Stomach (tissue), 9 donors: ENCODE measurements around the gene ATXN1. TPM values are rescaled to one million over a fixed set of nuclear protein-coding genes. Genes with fewer than 3 reads are reported as not detected.

ENCODE experiments used
- DNase-seq, 2 donors: peaks; one replicate each; pipeline versions ENCODE4 v3.0.0 to v3.0.0-alpha.2; 2013 to 2019
- H3K27ac ChIP-seq, 5 donors: fragments of 200-600 bp in 4 of 5; sonication (generic) in 4 of 5; one replicate each; pipeline ENCODE4 v1.5.1; 2013 to 2019; ENCODE audit warnings: mild to moderate bottlenecking in 1 of 5, moderate library complexity in 1 of 5
- H3K27me3 ChIP-seq, 3 donors: fragments of 200-600 bp; sonication (generic); one replicate each; pipeline ENCODE4 v1.5.1; 2017 to 2019; ENCODE audit warnings: mixed run types in 1 of 3
- H3K36me3 ChIP-seq, 4 donors: fragments of 200-600 bp; sonication (generic); 1 replicate in 3 of 4; 2 replicates in 1 of 4; pipeline ENCODE4 v1.5.1; 2016 to 2019
- H3K4me1 ChIP-seq, 4 donors: fragments of 200-600 bp; sonication (generic); one replicate each; pipeline ENCODE4 v1.5.1; 2016 to 2019
- H3K4me3 ChIP-seq, 4 donors: fragments of 200-600 bp; sonication (generic) in 3 of 4; one replicate each; pipeline ENCODE4 v1.5.1; 2016 to 2019; ENCODE audit warnings: mild to moderate bottlenecking in 1 of 4
- H3K9me3 ChIP-seq, 4 donors: fragments of 200-600 bp; sonication (generic); one replicate each; pipeline ENCODE4 v1.5.1; 2016 to 2019
- CTCF ChIP-seq, 7 experiments: fragments of 450-650 bp in 4 of 7; fragments of 200-600 bp in 3 of 7; sonication (generic) in 3 of 7; IDR thresholded peaks; one replicate each; pipeline ENCODE4 v1.5.1; 2016 to 2019; ENCODE audit warnings: antibody characterized with exemption in 7 of 7, control low read depth in 2 of 7, mild to moderate bottlenecking in 1 of 7
- EP300 ChIP-seq: sonication (generic); formaldehyde crosslinking; IDR thresholded peaks from one replicate; pipeline ENCODE4 v1.6.1; 2017; ENCODE audit warnings: antibody characterized with exemption
- POLR2A ChIP-seq, 4 donors: fragments of 450-650 bp; IDR thresholded peaks; one replicate each; pipeline ENCODE4 v1.6.1; 2016; ENCODE audit warnings: antibody characterized with exemption in 4 of 4, control low read depth in 2 of 4, mild to moderate bottlenecking in 1 of 4, moderate library complexity in 1 of 4
- POLR2AphosphoS5 ChIP-seq, 3 donors: sonication (generic); formaldehyde crosslinking; IDR thresholded peaks; one replicate each; pipeline ENCODE4 v1.6.1; 2016; ENCODE audit warnings: antibody characterized with exemption in 3 of 3
- WGBS, 5 donors: extraction: QIAGEN DNeasy Blood & Tissue Kit in 3 of 5; methylation state at CpG; one replicate each; pipeline versions ENCODE4 v1.1.5 to v1.1.7; 2013 to 2018; 5-methylcytosine and 5-hydroxymethylcytosine counted together
- intact Hi-C: fragments of 100-400 bp; cut with DNase I; formaldehyde crosslinking; loops from one replicate; pipeline ENCODE4 v1.15.1; 2023; ENCODE audit warnings: low total_unique reads
- polyA plus RNA-seq, 3 donors: library from polyadenylated mRNA; stranded (reverse); fragments of 200-250 nt; gene quantifications; one replicate each; pipeline ENCODE4 v1.2.3, GENCODE V29; 2013
- total RNA-seq, 5 donors: library from RNA; depleted of rRNA; stranded (reverse); fragments of >200 nt; gene quantifications; one replicate each; pipeline versions ENCODE4 v1.1.0 to v1.2.3, GENCODE V29; 2014 to 2016
- donor health status: healthy with polysubstance abuse.
- donor health status: Bipolar disorder and iron deficiency.
- donor health status: healthy.

ATXN1 gene
- total and polyA plus RNA-seq, 8 donors = 5.2 to 106 (median 39.0) TPM

DNA sequence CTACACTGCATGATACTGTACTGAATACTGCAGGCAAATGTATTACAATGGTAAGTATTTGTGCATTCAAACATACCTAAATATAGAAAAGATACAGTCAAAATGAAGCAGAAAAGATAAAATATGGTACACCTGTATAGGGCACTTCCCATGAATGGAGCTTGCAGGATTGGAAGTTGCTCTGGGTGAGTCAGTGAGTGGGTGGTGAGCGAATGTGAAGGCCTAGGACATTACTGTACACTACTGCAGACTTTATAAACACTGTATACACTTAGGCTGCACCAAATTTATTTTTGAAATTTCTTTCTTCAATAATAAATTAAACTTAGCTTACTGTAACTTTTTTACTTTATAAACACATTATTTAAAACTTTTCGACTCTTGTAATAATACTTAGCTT, 213.1 kb downstream of the ATXN1 start:
- no peak for TF ChIP-seq POLR2A (IDR thresholded peaks at IDR 0.05)
- TF ChIP-seq POLR2AphosphoS5 (IDR thresholded peaks at IDR 0.05) = no peak
- no peak for TF ChIP-seq EP300
- TF ChIP-seq CTCF (IDR thresholded peaks at IDR 0.05) = no peak
- WGBS, 5 donors = 79 to 98% (median 95%) methylated on average over 2 of the region's 2 CpGs
- Histone ChIP-seq H3K27ac (no peak overlapping the region), H3K9me3 (no peaks in the 10 kb centered on the region), H3K27me3 (no peaks in the 10 kb centered on the region), H3K4me3 (no peak overlapping the region), H3K4me1 (peaks cover 0 to 14% (median 7%) of the 10 kb centered on the region in 4 donors), H3K36me3 (peaks cover 0 to 30% (median 17%) of the 10 kb centered on the region in 4 donors)
- DNase-seq = no peak
- intact Hi-C loops = no loop called here

- Histone ChIP-seq H3K27ac (no peak overlapping the region), H3K27me3 (no peaks in the 10 kb centered on the region), H3K4me1 (peaks cover 0 to 14% (median 7%) of the 10 kb centered on the region in 4 donors), H3K36me3 (peaks cover 0 to 25% (median 15%) of the 10 kb centered on the region in 4 donors), H3K9me3 (no peaks in the 10 kb centered on the region), H3K4me3 (no peak overlapping the region)
- intact Hi-C loops = no loop called here
- no peak for DNase-seq
- TF ChIP-seq CTCF (IDR thresholded peaks at IDR 0.05) = no peak
- no peak for TF ChIP-seq POLR2AphosphoS5 (IDR thresholded peaks at IDR 0.05)
- TF ChIP-seq EP300 = no peak
- TF ChIP-seq POLR2A (IDR thresholded peaks at IDR 0.05) = no peak
- 83 to 93% (median 90%) methylated on average over 4 of the region's 4 CpGs for WGBS, 5 donors
These were observed 213.7 kb downstream of the ATXN1 start for GRCh38 chr6:16547587-16547986.

DNA sequence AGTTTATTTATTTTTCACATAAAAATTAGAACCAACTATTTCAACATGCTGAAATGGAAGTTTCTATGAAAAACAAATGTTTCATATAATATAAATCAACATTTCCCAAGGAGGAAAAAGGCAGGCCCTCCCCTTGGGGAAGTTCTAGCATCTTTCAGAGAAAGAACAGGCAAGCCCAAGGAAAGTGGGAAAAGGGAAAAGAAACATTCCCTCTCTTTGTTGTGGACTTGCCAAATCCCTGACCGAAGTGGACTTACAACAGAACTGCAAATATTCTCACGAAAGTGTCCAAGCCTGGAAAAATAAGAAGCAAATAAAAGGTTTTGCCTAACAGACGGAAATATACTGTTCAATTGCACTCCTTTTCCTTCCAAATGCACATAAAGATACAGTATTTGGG, 214.4 kb downstream of the ATXN1 start:
- Histone ChIP-seq H3K36me3 (peaks cover 0 to 18% (median 10%) of the 10 kb centered on the region in 4 donors), H3K9me3 (no peaks in the 10 kb centered on the region), H3K4me3 (no peak overlapping the region), H3K27ac (no peak overlapping the region), H3K27me3 (no peaks in the 10 kb centered on the region), H3K4me1 (peaks cover 0 to 18% (median 10%) of the 10 kb centered on the region in 4 donors)
- 82 to 89% (median 88%) methylated on average over 3 of the region's 3 CpGs for WGBS, 5 donors
- intact Hi-C loops = no loop called here
- TF ChIP-seq POLR2A (IDR thresholded peaks at IDR 0.05) = no peak
- TF ChIP-seq POLR2AphosphoS5 (IDR thresholded peaks at IDR 0.05) = no peak
- no peak for TF ChIP-seq EP300
- no peak for TF ChIP-seq CTCF (IDR thresholded peaks at IDR 0.05)
- DNase-seq = no peak

DNA sequence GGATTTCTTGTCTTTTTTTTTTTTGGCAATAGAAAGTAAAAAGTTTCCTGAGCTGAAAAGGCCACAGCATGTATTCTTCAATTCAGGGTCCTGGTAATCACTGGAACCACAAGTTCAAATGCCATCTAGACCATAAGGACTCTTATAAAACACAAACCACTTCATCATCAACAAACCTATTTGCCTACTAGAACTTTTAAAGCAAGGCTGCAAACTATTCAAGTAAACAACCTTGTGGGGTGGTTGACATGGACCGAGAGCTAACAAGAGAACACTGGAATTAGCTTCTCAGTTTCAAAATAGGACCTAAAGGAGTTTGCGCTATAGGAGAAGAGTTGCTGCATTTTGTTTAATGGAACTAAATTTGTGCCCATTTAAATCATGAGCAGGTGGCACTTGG, 215.9 kb downstream of the ATXN1 start:
- H3K4me3 ChIP-seq = no peak overlapping the region
- H3K9me3 ChIP-seq = no peaks in the 10 kb centered on the region
- H3K36me3 ChIP-seq = peaks cover 0 to 12% (median 7%) of the 10 kb centered on the region in 4 donors
- no peak for DNase-seq
- H3K27ac ChIP-seq = no peak overlapping the region
- H3K4me1 ChIP-seq = peaks cover 0 to 24% (median 12%) of the 10 kb centered on the region in 4 donors
- intact Hi-C loops = no loop called here
- 94 to 98% (median 95%) methylated on average over 2 of the region's 2 CpGs for WGBS, 5 donors
- TF ChIP-seq POLR2AphosphoS5 (IDR thresholded peaks at IDR 0.05) (no peak), EP300 (no peak), CTCF (IDR thresholded peaks at IDR 0.05) (no peak), POLR2A (IDR thresholded peaks at IDR 0.05) (no peak)
- no peaks in the 10 kb centered on the region for H3K27me3 ChIP-seq
